ENCODE results near the gene DDT.
"Not testable (repeated sequence)": the region's sequence is repeated elsewhere in the genome, so short reads cannot be mapped to it uniquely, and the experiment has no call there.

The DDT gene

GRCh38 chr22:23974345-23974744 lies at the start of gene DDT:
TSS of gene DDT (minus strand) at chr22:23974441. CDS start at chr22:23974414, 27 bp downstream.
- Histone ChIP-seq H4K20me1 (ENCODE audit: insufficient read depth, low read length, poor library complexity, severe bottlenecking) (peaks cover 14% of the 10 kb centered on the region), H3K79me2 (ENCODE audit: insufficient read depth, low read length) (peaks cover 27% of the 10 kb centered on the region), H3K36me3 (ENCODE audit: insufficient read depth, low read length) (peaks cover 24% of the 10 kb centered on the region; the same call in 1 of the 2 replicates)
- H3K9me2 ChIP-seq (replicated peaks; ENCODE audit: low read depth, low read length); H3K4me2 ChIP-seq (ENCODE audit: low read depth, low read length, poor library complexity, severe bottlenecking); H3K4me3 ChIP-seq (ENCODE audit: low read length, poor library complexity, severe bottlenecking); H3K9ac ChIP-seq (ENCODE audit: low read depth, low read length, poor library complexity, severe bottlenecking); H3K4me1 ChIP-seq (ENCODE audit: insufficient read depth, low read length, poor library complexity, severe bottlenecking); H3F3A ChIP-seq (ENCODE audit: low read depth); H3K27me3 ChIP-seq (ENCODE audit: insufficient read depth, low read length, poor library complexity, severe bottlenecking); H3K9me3 ChIP-seq (ENCODE audit: insufficient read depth, low read depth, low read length); H2AFZ ChIP-seq (ENCODE audit: low read length): not testable (repeated sequence)

- TF ChIP-seq CTCF (conservative IDR thresholded peaks at IDR 0.05; ENCODE audit: low read length): no peak
- TF ChIP-seq EZH2phosphoT487 (IDR thresholded peaks at IDR 0.05; ENCODE audit: borderline replicate concordance): no peak
- Histone ChIP-seq H3K9me3 (ENCODE audit: insufficient read depth, low read depth, low read length) (0 out of 2 replicates have a peak, but pooled peaks cover 3% of the 10 kb centered on the region), H2AFZ (ENCODE audit: low read length) (no peak overlapping the region), H3K9ac (ENCODE audit: low read depth, low read length, poor library complexity, severe bottlenecking) (no peak overlapping the region), H3F3A (ENCODE audit: low read depth) (no peaks in the 10 kb centered on the region), H3K4me1 (ENCODE audit: insufficient read depth, low read length, poor library complexity, severe bottlenecking) (peaks cover 16% of the 10 kb centered on the region), H3K36me3 (ENCODE audit: insufficient read depth, low read length) (peaks cover 4% of the 10 kb centered on the region; the same call in 1 of the 2 replicates), H3K79me2 (ENCODE audit: insufficient read depth, low read length) (peaks cover 88% of the 10 kb centered on the region), H3K27me3 (ENCODE audit: insufficient read depth, low read length, poor library complexity, severe bottlenecking) (no peaks in the 10 kb centered on the region), H3K4me3 (ENCODE audit: low read length, poor library complexity, severe bottlenecking) (no peak overlapping the region), H3K9me2 (replicated peaks; ENCODE audit: low read depth, low read length) (no peaks in the 10 kb centered on the region), H3K4me2 (ENCODE audit: low read depth, low read length, poor library complexity, severe bottlenecking) (no peak overlapping the region), H4K20me1 (ENCODE audit: insufficient read depth, low read length, poor library complexity, severe bottlenecking) (peaks cover 9% of the 10 kb centered on the region)
Measured at GRCh38 chr22:24023204-24023789, 49.1 kb upstream of the DDT start.

- peaks cover 11% of the 10 kb centered on the region for H4K20me1 ChIP-seq (ENCODE audit: insufficient read depth, low read length, poor library complexity, severe bottlenecking)
- H2AFZ ChIP-seq (ENCODE audit: low read length): no peak overlapping the region
- no peaks in the 10 kb centered on the region for H3K27me3 ChIP-seq (ENCODE audit: insufficient read depth, low read length, poor library complexity, severe bottlenecking)
- no peak overlapping the region for H3K9ac ChIP-seq (ENCODE audit: low read depth, low read length, poor library complexity, severe bottlenecking)
- 0 out of 2 replicates have a peak, but pooled peaks cover 3% of the 10 kb centered on the region for H3K9me3 ChIP-seq (ENCODE audit: insufficient read depth, low read depth, low read length)
- no peak for TF ChIP-seq CTCF (conservative IDR thresholded peaks at IDR 0.05; ENCODE audit: low read length)
- no peak for TF ChIP-seq EZH2phosphoT487 (IDR thresholded peaks at IDR 0.05; ENCODE audit: borderline replicate concordance)
- peaks cover 21% of the 10 kb centered on the region for H3K4me1 ChIP-seq (ENCODE audit: insufficient read depth, low read length, poor library complexity, severe bottlenecking)
- H3K9me2 ChIP-seq (replicated peaks; ENCODE audit: low read depth, low read length): no peaks in the 10 kb centered on the region
- peaks cover 8% of the 10 kb centered on the region; the same call in 1 of the 2 replicates for H3K36me3 ChIP-seq (ENCODE audit: insufficient read depth, low read length)
- no peak overlapping the region for H3K4me2 ChIP-seq (ENCODE audit: low read depth, low read length, poor library complexity, severe bottlenecking)
- H3K79me2 ChIP-seq (ENCODE audit: insufficient read depth, low read length): peaks cover 88% of the 10 kb centered on the region
- no peak overlapping the region for H3K4me3 ChIP-seq (ENCODE audit: low read length, poor library complexity, severe bottlenecking)
- H3F3A ChIP-seq (ENCODE audit: low read depth): no peaks in the 10 kb centered on the region
Measured at GRCh38 chr22:24021304-24021703, 47.1 kb upstream of the DDT start.

GRCh38 chr22:24016156-24016555 lies 41.9 kb upstream of the DDT start:
- Histone ChIP-seq H3K9ac (ENCODE audit: low read depth, low read length, poor library complexity, severe bottlenecking) (no peak overlapping the region), H3K9me3 (ENCODE audit: insufficient read depth, low read depth, low read length) (no peaks in the 10 kb centered on the region)

More at GRCh38 chr22:24016156-24016555, 41.9 kb upstream of the DDT start:
- H4K20me1 ChIP-seq (ENCODE audit: insufficient read depth, low read length, poor library complexity, severe bottlenecking): peaks cover 26% of the 10 kb centered on the region
- H2AFZ ChIP-seq (ENCODE audit: low read length): no peak overlapping the region
- H3K36me3 ChIP-seq (ENCODE audit: insufficient read depth, low read length): peaks cover 4% of the 10 kb centered on the region; the same call in 1 of the 2 replicates
- H3K4me1 ChIP-seq (ENCODE audit: insufficient read depth, low read length, poor library complexity, severe bottlenecking): peaks cover 38% of the 10 kb centered on the region
- H3K27me3 ChIP-seq (ENCODE audit: insufficient read depth, low read length, poor library complexity, severe bottlenecking): no peaks in the 10 kb centered on the region
- no peak for TF ChIP-seq CTCF (conservative IDR thresholded peaks at IDR 0.05; ENCODE audit: low read length)
- no peak for TF ChIP-seq EZH2phosphoT487 (IDR thresholded peaks at IDR 0.05; ENCODE audit: borderline replicate concordance)
- H3K4me3 ChIP-seq (ENCODE audit: low read length, poor library complexity, severe bottlenecking): no peak overlapping the region
- H3K4me2 ChIP-seq (ENCODE audit: low read depth, low read length, poor library complexity, severe bottlenecking): no peak overlapping the region
- H3K9me2 ChIP-seq (replicated peaks; ENCODE audit: low read depth, low read length): no peaks in the 10 kb centered on the region
- H3K79me2 ChIP-seq (ENCODE audit: insufficient read depth, low read length): peaks cover 91% of the 10 kb centered on the region
- no peaks in the 10 kb centered on the region for H3F3A ChIP-seq (ENCODE audit: low read depth)

All from Loucy (cell line).